HepG2 (cell line): ENCODE measurements around the gene HOXC4. TPM values are rescaled to one million over a fixed set of nuclear protein-coding genes. Genes with fewer than 3 reads are reported as not detected.

Experiments used
- EZH2 ChIP-seq: conservative IDR thresholded peaks from 2 replicates; pipeline ENCODE4 v1.6.1; 2012; ENCODE audit warnings: mild to moderate bottlenecking, low read depth, low read length, moderate library complexity
- HNF1B ChIP-seq: sonication (generic); formaldehyde crosslinking; IDR thresholded peaks from 2 replicates; pipeline ENCODE4 v1.5.1; 2020; ENCODE audit warnings: mild to moderate bottlenecking, moderate library complexity, missing genetic modification reagents
- HOXA5 ChIP-seq: sonication (generic); formaldehyde crosslinking; IDR thresholded peaks from 2 replicates; pipeline ENCODE4 v1.4.0; 2020; ENCODE audit warnings: missing genetic modification reagents
- JARID2 ChIP-seq: sonication (generic); formaldehyde crosslinking; IDR thresholded peaks from 2 replicates; pipeline ENCODE4 v1.8.1; 2023; ENCODE audit warnings: missing genetic modification reagents, inconsistent platforms; ENCODE audit not compliant: insufficient replicate concordance
- JUND ChIP-seq: sonication (generic); formaldehyde crosslinking; IDR thresholded peaks from 2 replicates; pipeline ENCODE4 v1.8.0; 2022; ENCODE audit warnings: mild to moderate bottlenecking, missing genetic modification reagents
- KLF16 ChIP-seq, 2 experiments: sonication (generic) in 1 of 2; formaldehyde crosslinking in 1 of 2; IDR thresholded peaks; 2 replicates each; pipeline versions ENCODE4 v1.6.1 to v1.8.0; 2016 to 2023; ENCODE audit warnings: missing genetic modification reagents in 2 of 2, missing compliant biosample characterization in 1 of 2
- MIER3 ChIP-seq: IDR thresholded peaks from 2 replicates; pipeline ENCODE4 v1.6.1; 2016; ENCODE audit warnings: missing compliant biosample characterization, borderline replicate concordance
- MLLT10 ChIP-seq: sonication (generic); formaldehyde crosslinking; IDR thresholded peaks from 2 replicates; pipeline ENCODE4 v1.4.0; 2020; ENCODE audit warnings: missing genetic modification reagents
- PHF5A ChIP-seq: IDR thresholded peaks from one replicate; pipeline ENCODE4 v1.6.1; 2018; ENCODE audit warnings: low read depth, missing genetic modification reagents; ENCODE audit not compliant: unreplicated experiment
- RFX1 ChIP-seq: fragments of 450-650 bp; IDR thresholded peaks from 2 replicates; pipeline ENCODE4 v1.6.1; 2017
- SNAPC4 ChIP-seq: sonication (generic); formaldehyde crosslinking; IDR thresholded peaks from 2 replicates; pipeline ENCODE4 v1.4.0; 2020; ENCODE audit warnings: mild to moderate bottlenecking, missing genetic modification reagents
- THYN1 ChIP-seq: sonication (generic); formaldehyde crosslinking; IDR thresholded peaks from 2 replicates; pipeline ENCODE4 v1.8.1; 2023; ENCODE audit warnings: low read depth, mild to moderate bottlenecking, moderate library complexity, missing genetic modification reagents, borderline replicate concordance
- ZBTB33 ChIP-seq: sonication (generic); formaldehyde crosslinking; IDR thresholded peaks from 2 replicates; pipeline ENCODE4 v1.4.0; 2020; ENCODE audit warnings: missing genetic modification reagents
- ZNF674 ChIP-seq: sonication (generic); formaldehyde crosslinking; IDR thresholded peaks from 2 replicates; pipeline ENCODE4 v1.5.0; 2020; ENCODE audit warnings: low read depth, mild to moderate bottlenecking, missing genetic modification reagents
- ZNF75D ChIP-seq: sonication (generic); formaldehyde crosslinking; IDR thresholded peaks from 2 replicates; pipeline ENCODE4 v1.8.1; 2023; ENCODE audit warnings: missing genetic modification reagents, mild to moderate bottlenecking, borderline replicate concordance
- polyA plus RNA-seq, 8 experiments: library from polyadenylated mRNA; depleted of rRNA in 3 of 8; stranded (reverse) in 7 of 8; unstranded in 1 of 8; fragments of >200 nt; fragmentation: Illumina TruSeq in 4 of 8; extraction: Trizol in 4 of 8; gene quantifications; 2 replicates each; pipeline versions ENCODE4 v1.2.1 to v1.2.3, GENCODE V29; 2011 to 2016; ENCODE audit warnings: low read depth in 4 of 8, missing spikeins in 1 of 8, mixed read lengths in 1 of 8; ENCODE audit not compliant: insufficient read depth in 1 of 8
- total RNA-seq, 5 experiments: library from RNA; depleted of rRNA; stranded (reverse); fragments of >200 nt; fragmentation: Illumina TruSeq; extraction: Trizol; gene quantifications; 2 replicates each; pipeline ENCODE4 v1.2.3, GENCODE V29; 2016; ENCODE audit warnings: low read depth in 1 of 5
- TF ChIP-seq, protein P1 (sequence below): sonication (generic); formaldehyde crosslinking; conservative IDR thresholded peaks from 2 replicates; pipeline ENCODE4 v1.4.0; 2020; ENCODE audit warnings: missing genetic modification reagents
- TF ChIP-seq, protein P2 (sequence below): sonication (generic); formaldehyde crosslinking; IDR thresholded peaks from 2 replicates; pipeline ENCODE4 v1.5.0; 2020; ENCODE audit warnings: missing genetic modification reagents

The HOXC4 gene
- total and polyA plus RNA-seq, 2 of the 13 experiments (the other 11 are each of a cell fraction or from before 2014, with no cell fraction given) = not detected

DNA sequence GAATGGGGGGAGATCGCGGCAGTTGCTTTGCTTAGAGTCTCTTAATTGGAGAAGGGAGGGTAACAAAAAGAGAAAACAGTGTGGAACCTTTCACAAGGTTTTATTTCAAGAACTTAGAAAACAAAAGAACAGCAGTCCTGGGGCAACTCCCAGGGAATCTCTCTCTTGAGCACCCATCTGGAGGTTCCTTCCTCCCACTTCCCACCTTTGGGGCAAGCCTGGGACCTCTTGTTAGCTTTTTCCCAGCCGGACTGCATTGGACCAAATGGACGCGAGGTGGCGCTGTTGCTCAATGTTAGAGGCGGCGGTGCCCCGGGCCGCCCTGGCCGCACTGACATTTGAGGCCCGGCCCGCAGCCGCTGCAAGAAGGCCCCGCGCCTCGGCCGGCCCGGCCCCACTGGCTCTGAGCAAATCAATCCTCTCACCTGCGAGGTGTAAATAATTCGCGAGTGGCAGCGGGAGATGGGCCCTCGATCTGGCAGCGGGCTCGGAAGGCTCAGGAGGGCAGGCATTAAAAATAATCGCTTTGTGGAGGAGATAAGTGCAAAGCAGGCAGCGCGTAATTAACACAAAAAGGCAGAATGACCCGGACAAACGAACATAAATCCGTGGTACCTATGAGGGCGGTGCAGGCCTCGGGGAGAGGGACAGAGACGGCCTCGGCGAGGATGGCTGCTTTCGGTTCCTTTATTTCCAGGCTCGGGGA, 47.6 kb upstream of the HOXC4 start (continued):
- TF ChIP-seq THYN1 (CRISPR knock-in tag) (no peak), ZNF674 (CRISPR knock-in tag) (no peak), SNAPC4 (CRISPR knock-in tag) (no peak), HOXA5 (CRISPR knock-in tag) (0 out of 2 replicates have a peak, but pooled peaks have one; percentile 39), MLLT10 (CRISPR knock-in tag) (no peak), HNF1B (peak; percentile 48; the same call in 1 of the 2 replicates), EZH2 (peak; percentile 72; the same call in 1 of the 2 replicates), KLF16 (CRISPR knock-in tag; IDR thresholded peaks at IDR 0.05) (0 out of 4 replicates have a peak, but pooled peaks of 1 of the 2 experiments have one; percentile 19), PHF5A (no peak), JARID2 (CRISPR knock-in tag) (no peak), RFX1 (no peak), MIER3 (CRISPR knock-in tag) (no peak), ZBTB33 (CRISPR knock-in tag) (0 out of 2 replicates have a peak, but pooled peaks have one; percentile 20), ZNF75D (CRISPR knock-in tag) (no peak), JUND (no peak)
- TF ChIP-seq, protein P1, sequence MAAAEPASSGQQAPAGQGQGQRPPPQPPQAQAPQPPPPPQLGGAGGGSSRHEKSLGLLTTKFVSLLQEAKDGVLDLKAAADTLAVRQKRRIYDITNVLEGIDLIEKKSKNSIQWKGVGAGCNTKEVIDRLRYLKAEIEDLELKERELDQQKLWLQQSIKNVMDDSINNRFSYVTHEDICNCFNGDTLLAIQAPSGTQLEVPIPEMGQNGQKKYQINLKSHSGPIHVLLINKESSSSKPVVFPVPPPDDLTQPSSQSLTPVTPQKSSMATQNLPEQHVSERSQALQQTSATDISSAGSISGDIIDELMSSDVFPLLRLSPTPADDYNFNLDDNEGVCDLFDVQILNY (CRISPR knock-in tag) = no peak
- TF ChIP-seq, protein P2, sequence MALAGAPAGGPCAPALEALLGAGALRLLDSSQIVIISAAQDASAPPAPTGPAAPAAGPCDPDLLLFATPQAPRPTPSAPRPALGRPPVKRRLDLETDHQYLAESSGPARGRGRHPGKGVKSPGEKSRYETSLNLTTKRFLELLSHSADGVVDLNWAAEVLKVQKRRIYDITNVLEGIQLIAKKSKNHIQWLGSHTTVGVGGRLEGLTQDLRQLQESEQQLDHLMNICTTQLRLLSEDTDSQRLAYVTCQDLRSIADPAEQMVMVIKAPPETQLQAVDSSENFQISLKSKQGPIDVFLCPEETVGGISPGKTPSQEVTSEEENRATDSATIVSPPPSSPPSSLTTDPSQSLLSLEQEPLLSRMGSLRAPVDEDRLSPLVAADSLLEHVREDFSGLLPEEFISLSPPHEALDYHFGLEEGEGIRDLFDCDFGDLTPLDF (CRISPR knock-in tag) = no peak
